ENCODE measurements around the gene SPAG16.

Gene SPAG16

GRCh38 chr2:213562539-213563180, 278.4 kb downstream of the SPAG16 start:
- Histone ChIP-seq H3K27me3 (ENCODE audit: insufficient read depth, low read length) (no peaks in the 10 kb centered on the region), H3K4me3 (ENCODE audit: low read length) (no peak overlapping the region), H3K9me3 (ENCODE audit: insufficient read depth, low read depth, low read length) (no peaks in the 10 kb centered on the region), H3K27ac (ENCODE audit: low read length) (no peak overlapping the region), H3K4me1 (ENCODE audit: insufficient read depth, low read length) (no peaks in the 10 kb centered on the region), H3K36me3 (ENCODE audit: insufficient read depth, low read depth, low read length) (no peaks in the 10 kb centered on the region), H3K9ac (ENCODE audit: low read depth, low read length) (no peak overlapping the region)

GRCh38 chr2:213566846-213567245, 282.6 kb downstream of the SPAG16 start:
- H3K9ac ChIP-seq (ENCODE audit: low read depth, low read length), result no peak overlapping the region
- no peaks in the 10 kb centered on the region for H3K36me3 ChIP-seq (ENCODE audit: insufficient read depth, low read depth, low read length)
- H3K4me1 ChIP-seq (ENCODE audit: insufficient read depth, low read length), result no peaks in the 10 kb centered on the region
- H3K27me3 ChIP-seq (ENCODE audit: insufficient read depth, low read length), result no peaks in the 10 kb centered on the region
- no peak overlapping the region for H3K4me3 ChIP-seq (ENCODE audit: low read length)
- H3K27ac ChIP-seq (ENCODE audit: low read length), result no peak overlapping the region
- no peaks in the 10 kb centered on the region for H3K9me3 ChIP-seq (ENCODE audit: insufficient read depth, low read depth, low read length)

GRCh38 chr2:213609570-213610170, 325.4 kb downstream of the SPAG16 start:
- Histone ChIP-seq H3K4me1 (ENCODE audit: insufficient read depth, low read length) (no peaks in the 10 kb centered on the region), H3K27ac (ENCODE audit: low read length) (no peak overlapping the region)

GRCh38 chr2:213627054-213627710, 342.9 kb downstream of the SPAG16 start:
- no peak overlapping the region for H3K4me3 ChIP-seq (ENCODE audit: low read length)
- H3K27ac ChIP-seq (ENCODE audit: low read length), result no peak overlapping the region
- no peaks in the 10 kb centered on the region for H3K9me3 ChIP-seq (ENCODE audit: insufficient read depth, low read depth, low read length)

More at GRCh38 chr2:213609570-213610170, 325.4 kb downstream of the SPAG16 start:
- no peaks in the 10 kb centered on the region for H3K36me3 ChIP-seq (ENCODE audit: insufficient read depth, low read depth, low read length)
- H3K4me3 ChIP-seq (ENCODE audit: low read length), result no peak overlapping the region
- H3K9ac ChIP-seq (ENCODE audit: low read depth, low read length), result no peak overlapping the region
- H3K9me3 ChIP-seq (ENCODE audit: insufficient read depth, low read depth, low read length), result no peaks in the 10 kb centered on the region
- no peaks in the 10 kb centered on the region for H3K27me3 ChIP-seq (ENCODE audit: insufficient read depth, low read length)

GRCh38 chr2:213627835-213628460, 343.7 kb downstream of the SPAG16 start:
- H3K9me3 ChIP-seq (ENCODE audit: insufficient read depth, low read depth, low read length), result peaks cover 2% of the 10 kb centered on the region; the same call in 1 of the 2 replicates
- no peaks in the 10 kb centered on the region for H3K4me1 ChIP-seq (ENCODE audit: insufficient read depth, low read length)
- H3K9ac ChIP-seq (ENCODE audit: low read depth, low read length), result no peak overlapping the region
- no peaks in the 10 kb centered on the region for H3K27me3 ChIP-seq (ENCODE audit: insufficient read depth, low read length)
- H3K36me3 ChIP-seq (ENCODE audit: insufficient read depth, low read depth, low read length), result no peaks in the 10 kb centered on the region
- no peak overlapping the region for H3K4me3 ChIP-seq (ENCODE audit: low read length)
- no peak overlapping the region for H3K27ac ChIP-seq (ENCODE audit: low read length)

More at GRCh38 chr2:213627054-213627710, 342.9 kb downstream of the SPAG16 start:
- no peaks in the 10 kb centered on the region for H3K36me3 ChIP-seq (ENCODE audit: insufficient read depth, low read depth, low read length)
- H3K9ac ChIP-seq (ENCODE audit: low read depth, low read length), result no peak overlapping the region
- no peaks in the 10 kb centered on the region for H3K27me3 ChIP-seq (ENCODE audit: insufficient read depth, low read length)
- H3K4me1 ChIP-seq (ENCODE audit: insufficient read depth, low read length), result no peaks in the 10 kb centered on the region

- Histone ChIP-seq H3K4me3 (ENCODE audit: low read length) (no peak overlapping the region), H3K27ac (ENCODE audit: low read length) (no peak overlapping the region), H3K9me3 (ENCODE audit: insufficient read depth, low read depth, low read length) (no peaks in the 10 kb centered on the region), H3K36me3 (ENCODE audit: insufficient read depth, low read depth, low read length) (no peaks in the 10 kb centered on the region), H3K4me1 (ENCODE audit: insufficient read depth, low read length) (no peaks in the 10 kb centered on the region), H3K27me3 (ENCODE audit: insufficient read depth, low read length) (no peaks in the 10 kb centered on the region), H3K9ac (ENCODE audit: low read depth, low read length) (no peak overlapping the region)
These were observed 356.6 kb downstream of the SPAG16 start for GRCh38 chr2:213640738-213641425.

- Histone ChIP-seq H3K27me3 (ENCODE audit: insufficient read depth, low read length) (no peaks in the 10 kb centered on the region), H3K36me3 (ENCODE audit: insufficient read depth, low read depth, low read length) (no peaks in the 10 kb centered on the region), H3K9ac (ENCODE audit: low read depth, low read length) (no peak overlapping the region), H3K4me1 (ENCODE audit: insufficient read depth, low read length) (no peaks in the 10 kb centered on the region), H3K9me3 (ENCODE audit: insufficient read depth, low read depth, low read length) (no peaks in the 10 kb centered on the region), H3K27ac (ENCODE audit: low read length) (no peak overlapping the region), H3K4me3 (ENCODE audit: low read length) (no peak overlapping the region)
These were observed 360.7 kb downstream of the SPAG16 start for GRCh38 chr2:213644926-213645325.

- Histone ChIP-seq H3K36me3 (ENCODE audit: insufficient read depth, low read depth, low read length) (no peaks in the 10 kb centered on the region), H3K9me3 (ENCODE audit: insufficient read depth, low read depth, low read length) (no peaks in the 10 kb centered on the region), H3K27me3 (ENCODE audit: insufficient read depth, low read length) (no peaks in the 10 kb centered on the region), H3K4me1 (ENCODE audit: insufficient read depth, low read length) (no peaks in the 10 kb centered on the region), H3K9ac (ENCODE audit: low read depth, low read length) (no peak overlapping the region), H3K27ac (ENCODE audit: low read length) (no peak overlapping the region), H3K4me3 (ENCODE audit: low read length) (no peak overlapping the region)
These were observed 364.9 kb downstream of the SPAG16 start for GRCh38 chr2:213649176-213649575.

- no peaks in the 10 kb centered on the region for H3K4me1 ChIP-seq (ENCODE audit: insufficient read depth, low read length)
- no peak overlapping the region for H3K27ac ChIP-seq (ENCODE audit: low read length)
- H3K36me3 ChIP-seq (ENCODE audit: insufficient read depth, low read depth, low read length), result no peaks in the 10 kb centered on the region
- no peak overlapping the region for H3K9ac ChIP-seq (ENCODE audit: low read depth, low read length)
- no peaks in the 10 kb centered on the region for H3K27me3 ChIP-seq (ENCODE audit: insufficient read depth, low read length)
- peaks cover 23% of the 10 kb centered on the region for H3K9me3 ChIP-seq (ENCODE audit: insufficient read depth, low read depth, low read length)
- H3K4me3 ChIP-seq (ENCODE audit: low read length), result no peak overlapping the region
These were observed 380.6 kb downstream of the SPAG16 start for GRCh38 chr2:213664817-213665216.

GRCh38 chr2:213669657-213670056, 385.4 kb downstream of the SPAG16 start:
- Histone ChIP-seq H3K4me1 (ENCODE audit: insufficient read depth, low read length) (no peaks in the 10 kb centered on the region), H3K9me3 (ENCODE audit: insufficient read depth, low read depth, low read length) (peaks cover 11% of the 10 kb centered on the region), H3K9ac (ENCODE audit: low read depth, low read length) (no peak overlapping the region), H3K27me3 (ENCODE audit: insufficient read depth, low read length) (no peaks in the 10 kb centered on the region), H3K27ac (ENCODE audit: low read length) (no peak overlapping the region), H3K36me3 (ENCODE audit: insufficient read depth, low read depth, low read length) (no peaks in the 10 kb centered on the region), H3K4me3 (ENCODE audit: low read length) (no peak overlapping the region)

- Histone ChIP-seq H3K36me3 (ENCODE audit: insufficient read depth, low read depth, low read length) (no peaks in the 10 kb centered on the region), H3K9me3 (ENCODE audit: insufficient read depth, low read depth, low read length) (peaks cover 15% of the 10 kb centered on the region)
These were observed 394.4 kb downstream of the SPAG16 start for GRCh38 chr2:213678437-213679218.

More at GRCh38 chr2:213678437-213679218, 394.4 kb downstream of the SPAG16 start:
- H3K27me3 ChIP-seq (ENCODE audit: insufficient read depth, low read length), result no peaks in the 10 kb centered on the region
- no peak overlapping the region for H3K4me3 ChIP-seq (ENCODE audit: low read length)
- H3K27ac ChIP-seq (ENCODE audit: low read length), result no peak overlapping the region
- no peaks in the 10 kb centered on the region for H3K4me1 ChIP-seq (ENCODE audit: insufficient read depth, low read length)
- no peak overlapping the region for H3K9ac ChIP-seq (ENCODE audit: low read depth, low read length)

Measured in iPS-20b (cell line).